ENCODE results near the gene SLC51B. TPM values are rescaled to one million over a fixed set of nuclear protein-coding genes. Genes with fewer than 3 reads are reported as not detected.
A peak's percentile ranks its signal among the peaks of the same experiment; 100 is the strongest.
"Not testable (repeated sequence)": the region's sequence is repeated elsewhere in the genome, so short reads cannot be mapped to it uniquely, and the experiment has no call there.

SLC51B gene
- total RNA-seq, 2 experiments from 2014 or later, result not detected

DNA sequence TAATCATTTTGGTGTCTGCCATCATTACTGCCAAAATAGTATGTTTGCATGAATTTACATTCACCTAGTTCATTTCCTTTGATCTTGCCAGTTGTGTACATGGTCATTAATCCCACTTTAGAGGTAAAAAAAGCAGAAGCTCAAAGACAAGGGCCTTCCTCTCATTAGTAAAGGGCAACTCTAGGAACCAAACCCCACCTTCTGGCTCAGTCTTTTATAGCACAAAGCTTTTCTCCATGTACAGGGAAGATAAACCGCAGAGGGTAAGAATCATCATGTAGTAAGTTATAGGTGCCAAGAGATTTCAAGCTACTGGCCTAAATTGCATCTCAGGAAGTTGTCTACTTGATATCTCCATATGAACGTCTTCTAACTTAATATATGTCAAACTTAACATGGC lies 36.2 kb upstream of the SLC51B start:
- Histone ChIP-seq H2AFZ (ENCODE audit: low read length) (no peak overlapping the region), H3K9me2 (ENCODE audit: insufficient read depth, low read length) (no peaks in the 10 kb centered on the region), H3K4me2 (ENCODE audit: low read length) (no peak overlapping the region), H4K20me1 (ENCODE audit: insufficient read depth, low read length) (no peaks in the 10 kb centered on the region), H3K4me3 (ENCODE audit: low read depth, low read length, poor library complexity, severe bottlenecking) (no peak overlapping the region), H3K9me3 (ENCODE audit: low read length) (peaks cover 3% of the 10 kb centered on the region; the same call in 1 of the 2 replicates), H3K79me2 (ENCODE audit: insufficient read depth, low read depth, low read length) (no peaks in the 10 kb centered on the region), H3K4me1 (ENCODE audit: insufficient read depth, low read length, poor library complexity, severe bottlenecking) (no peaks in the 10 kb centered on the region), H3K27ac (ENCODE audit: low read depth, low read length, poor library complexity, severe bottlenecking) (no peak overlapping the region), H3K36me3 (ENCODE audit: insufficient read depth, low read length) (peaks cover 19% of the 10 kb centered on the region)
- DNase-seq (ENCODE audit: low spot score), result peak; percentile 21
- ChIA-PET POLR2A (interaction anchor here (1.0 to 1.8 kb wide), 2 partner anchors 9 to 12 kb away, joined by 3 to 7 read pairs; no protein-coding TSS in a partner anchor), CTCF (ENCODE audit: unreplicated experiment) (interaction anchor here (0.6 kb wide), 1 partner anchor 114 kb away, joined by 3 read pairs; no protein-coding TSS in a partner anchor)
- no TSS peak for BruUV-seq (replicated peaks)
- intact Hi-C loops (cut with micrococcal nuclease; ENCODE audit: unreplicated experiment), result no loop called here
- TF ChIP-seq, protein P1, sequence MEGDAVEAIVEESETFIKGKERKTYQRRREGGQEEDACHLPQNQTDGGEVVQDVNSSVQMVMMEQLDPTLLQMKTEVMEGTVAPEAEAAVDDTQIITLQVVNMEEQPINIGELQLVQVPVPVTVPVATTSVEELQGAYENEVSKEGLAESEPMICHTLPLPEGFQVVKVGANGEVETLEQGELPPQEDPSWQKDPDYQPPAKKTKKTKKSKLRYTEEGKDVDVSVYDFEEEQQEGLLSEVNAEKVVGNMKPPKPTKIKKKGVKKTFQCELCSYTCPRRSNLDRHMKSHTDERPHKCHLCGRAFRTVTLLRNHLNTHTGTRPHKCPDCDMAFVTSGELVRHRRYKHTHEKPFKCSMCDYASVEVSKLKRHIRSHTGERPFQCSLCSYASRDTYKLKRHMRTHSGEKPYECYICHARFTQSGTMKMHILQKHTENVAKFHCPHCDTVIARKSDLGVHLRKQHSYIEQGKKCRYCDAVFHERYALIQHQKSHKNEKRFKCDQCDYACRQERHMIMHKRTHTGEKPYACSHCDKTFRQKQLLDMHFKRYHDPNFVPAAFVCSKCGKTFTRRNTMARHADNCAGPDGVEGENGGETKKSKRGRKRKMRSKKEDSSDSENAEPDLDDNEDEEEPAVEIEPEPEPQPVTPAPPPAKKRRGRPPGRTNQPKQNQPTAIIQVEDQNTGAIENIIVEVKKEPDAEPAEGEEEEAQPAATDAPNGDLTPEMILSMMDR (conservative IDR thresholded peaks at IDR 0.05; ENCODE audit: low read length), result peak; percentile 52; the same call in 1 of the 2 replicates
- no peak for TF ChIP-seq EZH2phosphoT487 (IDR thresholded peaks at IDR 0.05; ENCODE audit: borderline replicate concordance, low read depth, low read length)

DNA sequence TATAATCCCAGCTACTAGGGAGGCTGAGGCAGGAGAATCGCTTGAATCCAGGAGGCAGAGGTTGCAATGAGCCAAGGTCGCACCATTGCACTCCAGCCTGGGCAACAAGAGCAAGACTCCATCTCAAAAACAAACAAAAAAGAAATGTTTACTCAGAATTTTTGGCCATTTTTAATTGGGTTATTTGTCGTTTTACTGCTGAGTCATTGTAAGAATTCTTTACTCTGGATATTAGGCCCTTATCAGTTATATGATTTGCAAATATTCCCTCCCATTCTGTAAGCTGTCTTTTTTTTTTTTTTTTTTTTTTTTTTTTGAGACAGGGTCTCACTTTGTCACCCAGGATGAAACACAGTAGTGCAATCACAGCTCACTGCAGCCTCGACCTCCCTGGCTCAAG lies 34.0 kb upstream of the SLC51B start:
- intact Hi-C loops (cut with micrococcal nuclease; ENCODE audit: unreplicated experiment); H3K79me2 ChIP-seq (ENCODE audit: insufficient read depth, low read depth, low read length); DNase-seq (ENCODE audit: low spot score); H3K4me3 ChIP-seq (ENCODE audit: low read depth, low read length, poor library complexity, severe bottlenecking); BruUV-seq (replicated peaks); H4K20me1 ChIP-seq (ENCODE audit: insufficient read depth, low read length); H3K4me1 ChIP-seq (ENCODE audit: insufficient read depth, low read length, poor library complexity, severe bottlenecking); CTCF ChIA-PET (ENCODE audit: unreplicated experiment); H3K9me2 ChIP-seq (ENCODE audit: insufficient read depth, low read length); H2AFZ ChIP-seq (ENCODE audit: low read length); H3K4me2 ChIP-seq (ENCODE audit: low read length); H3K27ac ChIP-seq (ENCODE audit: low read depth, low read length, poor library complexity, severe bottlenecking); H3K9me3 ChIP-seq (ENCODE audit: low read length): not testable (repeated sequence)
- POLR2A ChIA-PET, result interaction anchor here (0.6 to 0.9 kb wide), 4 partner anchors 11 to 534 kb away, joined by 3 to 5 read pairs (median 4); no protein-coding TSS in a partner anchor
- H3K36me3 ChIP-seq (ENCODE audit: insufficient read depth, low read length), result peaks cover 41% of the 10 kb centered on the region

DNA sequence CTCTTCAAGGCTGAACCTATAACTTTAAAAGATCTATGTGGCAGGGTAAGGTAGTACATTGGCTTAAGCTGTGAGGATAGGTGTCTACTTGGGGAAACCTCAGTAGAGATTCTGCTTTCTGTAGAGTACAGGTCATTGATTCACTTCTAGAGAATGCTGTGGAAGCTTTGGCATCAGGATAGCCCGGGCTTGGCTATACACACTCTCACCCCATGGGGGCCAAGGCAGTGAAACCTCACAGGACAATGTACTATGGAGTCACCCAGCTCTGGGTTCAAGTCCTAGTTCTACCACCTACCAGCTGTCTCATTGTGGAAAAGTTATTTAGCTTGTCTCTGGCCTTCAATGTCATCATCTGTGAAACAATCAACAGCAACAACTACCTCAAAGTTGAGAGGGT lies 24.8 kb upstream of the SLC51B start:
- no peaks in the 10 kb centered on the region for H3K79me2 ChIP-seq (ENCODE audit: insufficient read depth, low read depth, low read length)
- POLR2A ChIA-PET, result interaction anchor here (1.0 to 1.4 kb wide), 3 partner anchors 18 to 94 kb away, joined by 3 to 5 read pairs (median 4); partner anchors contain the start of gene UBAP1L
- DNase-seq (ENCODE audit: low spot score), result no peak
- CTCF ChIA-PET (ENCODE audit: unreplicated experiment), result no interaction called here
- no peaks in the 10 kb centered on the region for H3K9me2 ChIP-seq (ENCODE audit: insufficient read depth, low read length)
- BruUV-seq (replicated peaks), result no TSS peak
- no peaks in the 10 kb centered on the region for H3K4me1 ChIP-seq (ENCODE audit: insufficient read depth, low read length, poor library complexity, severe bottlenecking)
- intact Hi-C loops (cut with micrococcal nuclease; ENCODE audit: unreplicated experiment), result no loop called here
- no peak overlapping the region for H3K4me3 ChIP-seq (ENCODE audit: low read depth, low read length, poor library complexity, severe bottlenecking)
- no peaks in the 10 kb centered on the region for H3K9me3 ChIP-seq (ENCODE audit: low read length)
- no peak overlapping the region for H3K4me2 ChIP-seq (ENCODE audit: low read length)
- no peaks in the 10 kb centered on the region for H4K20me1 ChIP-seq (ENCODE audit: insufficient read depth, low read length)
- peaks cover 61% of the 10 kb centered on the region for H3K36me3 ChIP-seq (ENCODE audit: insufficient read depth, low read length)
- no peak for TF ChIP-seq EZH2phosphoT487 (IDR thresholded peaks at IDR 0.05; ENCODE audit: borderline replicate concordance, low read depth, low read length)
- TF ChIP-seq, protein P1 (conservative IDR thresholded peaks at IDR 0.05; ENCODE audit: low read length), result no peak
- no peak overlapping the region for H3K27ac ChIP-seq (ENCODE audit: low read depth, low read length, poor library complexity, severe bottlenecking)
- no peak overlapping the region for H2AFZ ChIP-seq (ENCODE audit: low read length)

All from OCI-LY7 (cell line).